H1 (cell line): ENCODE measurements around the gene OR13C9. TPM values are rescaled to one million over a fixed set of nuclear protein-coding genes. Genes with fewer than 3 reads are reported as not detected.

Experiments used
- CTCF ChIA-PET: fragments of 300-600 bp; sonication (Branson Sonifier 250); formaldehyde crosslinking; loops from one replicate; lab custom pipeline; 2021; ENCODE audit not compliant: partially characterized antibody; lab: Charles Lee
- POLR2A ChIA-PET: fragments of 300-600 bp; sonication (Branson Sonifier 250); formaldehyde crosslinking; loops from one replicate; lab custom pipeline; 2021; ENCODE audit warnings: inconsistent platforms; ENCODE audit not compliant: partially characterized antibody; lab: Charles Lee
- DNase-seq, 2 experiments: peaks; one replicate each; pipeline versions ENCODE4 v3.0.0 to v3.0.0-alpha.2; 2010 to 2022; ENCODE audit warnings: low spot score in 2 of 2, low read depth in 1 of 2, mixed read lengths in 1 of 2
- FAIRE-seq: peaks from 2 replicates; lab custom pipeline; 2011; peaks lifted over from hg19 to GRCh38; lab: Jason Lieb, UNC
- H2AFZ ChIP-seq: 2 replicates; pipeline ENCODE4 v1.8.1; 2012; ENCODE audit warnings: low read length, inconsistent platforms
- H2AK5ac ChIP-seq: 2 replicates; pipeline ENCODE4 v1.6.1; 2013; ENCODE audit warnings: low read depth, low read length
- H2BK120ac ChIP-seq: replicated peaks from 2 replicates; pipeline ENCODE3; 2013; ENCODE audit warnings: low read depth, low read length, inconsistent platforms
- H2BK12ac ChIP-seq: 2 replicates; pipeline ENCODE4 v1.6.1; 2013; ENCODE audit warnings: low read depth, low read length
- H2BK15ac ChIP-seq: 2 replicates; pipeline ENCODE4 v1.6.1; 2013; ENCODE audit warnings: low read length
- H2BK20ac ChIP-seq: 2 replicates; pipeline ENCODE4 v1.6.1; 2013; ENCODE audit warnings: low read length
- H2BK5ac ChIP-seq: 2 replicates; pipeline ENCODE4 v1.6.1; 2013; ENCODE audit warnings: low read depth, low read length
- H3K14ac ChIP-seq: 2 replicates; pipeline ENCODE4 v1.6.1; 2013; ENCODE audit warnings: inconsistent platforms; ENCODE audit not compliant: insufficient read length
- H3K18ac ChIP-seq: 2 replicates; pipeline ENCODE4 v1.6.1; 2013; ENCODE audit warnings: low read length; ENCODE audit errors: extremely low read depth
- H3K23ac ChIP-seq: 2 replicates; pipeline ENCODE4 v1.6.1; 2013; ENCODE audit warnings: inconsistent platforms; ENCODE audit not compliant: insufficient read length
- H3K23me2 ChIP-seq: 2 replicates; pipeline ENCODE4 v1.6.1; 2013; ENCODE audit warnings: low read depth, low read length
- H3K27ac ChIP-seq: 2 replicates; pipeline ENCODE4 v1.6.1; 2011; ENCODE audit warnings: low read depth, low read length, inconsistent platforms
- H3K27me3 ChIP-seq, 4 experiments: replicated peaks in 1 of 4; 1 replicate in 1 of 4; 2 replicates in 3 of 4; pipeline versions ENCODE4 v1.6.1 to v1.8.1; 2011 to 2013; ENCODE audit warnings: low read length in 3 of 4, mild to moderate bottlenecking in 3 of 4, inconsistent platforms in 2 of 4, mixed read lengths in 2 of 4, moderate library complexity in 1 of 4; ENCODE audit not compliant: control insufficient read depth in 3 of 4, insufficient read depth in 3 of 4; ENCODE audit errors: extremely low read depth in 1 of 4
- H3K36me3 ChIP-seq, 4 experiments: 2 replicates each; pipeline versions ENCODE4 v1.6.1 to v1.8.1; 2011 to 2013; ENCODE audit warnings: mild to moderate bottlenecking in 4 of 4, low read length in 3 of 4, moderate library complexity in 2 of 4, control low read depth in 1 of 4, inconsistent platforms in 1 of 4; ENCODE audit not compliant: insufficient read depth in 4 of 4, control insufficient read depth in 2 of 4
- H3K4ac ChIP-seq: replicated peaks from 2 replicates; pipeline ENCODE3; 2013; ENCODE audit warnings: low read length, low read depth, mixed read lengths, inconsistent platforms; ENCODE audit not compliant: insufficient read length
- H3K4me1 ChIP-seq, 4 experiments: replicated peaks in 1 of 4; 1 replicate in 1 of 4; 2 replicates in 3 of 4; pipeline versions ENCODE4 v1.6.1 to v1.8.1; 2011 to 2013; ENCODE audit warnings: low read length in 3 of 4, inconsistent platforms in 2 of 4, mixed read lengths in 1 of 4; ENCODE audit not compliant: insufficient read depth in 4 of 4, control insufficient read depth in 3 of 4
- H3K4me2 ChIP-seq, 2 experiments: 2 replicates each; pipeline versions ENCODE4 v1.6.1 to v1.8.1; 2011 to 2013; ENCODE audit warnings: low read depth in 2 of 2, low read length in 2 of 2, control low read depth in 1 of 2, inconsistent platforms in 1 of 2, mild to moderate bottlenecking in 1 of 2; ENCODE audit not compliant: insufficient read depth in 1 of 2
- H3K4me3 ChIP-seq, 4 experiments: fragments of 200-600, 300-600 bp in 1 of 4; sonication (generic), shearing (Covaris generic), sonication (Bioruptor Twin) in 1 of 4; 2 replicates each; pipeline versions ENCODE4 v1.5.1 to v1.8.1; 2011 to 2016; ENCODE audit warnings: low read length in 4 of 4, low read depth in 3 of 4, control low read depth in 2 of 4, inconsistent platforms in 2 of 4, mild to moderate bottlenecking in 2 of 4, mixed read lengths in 1 of 4, moderate library complexity in 1 of 4; ENCODE audit not compliant: insufficient read depth in 2 of 4; ENCODE audit errors: extremely low read depth in 1 of 4
- H3K56ac ChIP-seq: replicated peaks from 2 replicates; pipeline ENCODE3; 2013; ENCODE audit warnings: low read depth, mild to moderate bottlenecking, mixed read lengths, low read length, inconsistent platforms; ENCODE audit not compliant: insufficient read length
- H3K79me1 ChIP-seq: 2 replicates; pipeline ENCODE4 v1.6.1; 2013; ENCODE audit warnings: low read depth, low read length, control low read depth
- H3K79me2 ChIP-seq, 2 experiments: 2 replicates each; pipeline versions ENCODE4 v1.6.1 to v1.8.1; 2012 to 2013; ENCODE audit warnings: low read length in 2 of 2, mild to moderate bottlenecking in 2 of 2, inconsistent platforms in 1 of 2; ENCODE audit not compliant: insufficient read depth in 2 of 2, control insufficient read depth in 1 of 2
- H3K9ac ChIP-seq, 4 experiments: replicated peaks in 1 of 4; 1 replicate in 1 of 4; 2 replicates in 3 of 4; pipeline versions ENCODE4 v1.6.1 to v1.8.1; 2011 to 2013; ENCODE audit warnings: low read depth in 3 of 4, low read length in 3 of 4, control low read depth in 2 of 4, mild to moderate bottlenecking in 2 of 4, moderate library complexity in 2 of 4, inconsistent platforms in 1 of 4; ENCODE audit errors: extremely low read depth in 1 of 4
- H3K9me3 ChIP-seq, 2 experiments: 2 replicates each; pipeline versions ENCODE4 v1.6.1 to v1.8.1; 2012 to 2013; ENCODE audit warnings: mild to moderate bottlenecking in 2 of 2, moderate library complexity in 2 of 2, control low read depth in 1 of 2, inconsistent platforms in 1 of 2, low read depth in 1 of 2, low read length in 1 of 2, mixed read lengths in 1 of 2; ENCODE audit not compliant: insufficient read depth in 2 of 2
- H4K20me1 ChIP-seq, 2 experiments: replicated peaks in 1 of 2; 2 replicates each; pipeline versions ENCODE3 to v1.8.1; 2011 to 2013; ENCODE audit warnings: inconsistent platforms in 2 of 2, low read length in 2 of 2, mild to moderate bottlenecking in 1 of 2; ENCODE audit not compliant: insufficient read depth in 2 of 2, control insufficient read depth in 1 of 2
- H4K5ac ChIP-seq: 2 replicates; pipeline ENCODE4 v1.6.1; 2013; ENCODE audit warnings: low read length, low read depth, mixed read lengths, inconsistent platforms; ENCODE audit not compliant: insufficient read length
- H4K8ac ChIP-seq: 2 replicates; pipeline ENCODE4 v1.8.0; 2013; ENCODE audit warnings: mild to moderate bottlenecking, moderate library complexity, low read length, inconsistent platforms; ENCODE audit not compliant: insufficient read depth; ENCODE audit errors: extremely low read depth
- H4K91ac ChIP-seq: replicated peaks from 2 replicates; pipeline ENCODE3; 2013; ENCODE audit warnings: low read length, mixed read lengths, inconsistent platforms; ENCODE audit not compliant: insufficient read length
- ASH2L ChIP-seq: fragments of 200-600, 300-600 bp; sonication (generic); IDR thresholded peaks from one replicate; pipeline ENCODE4 v1.7.1; 2017; ENCODE audit warnings: low read length
- ATF2 ChIP-seq: IDR thresholded peaks from 2 replicates; pipeline ENCODE4 v1.6.1; 2012; ENCODE audit warnings: low read length, inconsistent platforms
- ATF3 ChIP-seq: IDR thresholded peaks from 2 replicates; pipeline ENCODE4 v1.6.1; 2011; ENCODE audit warnings: low read depth, mild to moderate bottlenecking, low read length; ENCODE audit not compliant: insufficient read depth
- CEBPB ChIP-seq: IDR thresholded peaks from 2 replicates; pipeline ENCODE4 v1.6.1; 2012; ENCODE audit warnings: low read depth, low read length
- CTCF ChIP-seq, 3 experiments: IDR thresholded peaks; 1 replicate in 2 of 3; 2 replicates in 1 of 3; pipeline versions ENCODE4 v1.5.1 to v1.6.1; 2011; ENCODE audit warnings: low read length in 3 of 3, mild to moderate bottlenecking in 3 of 3, inconsistent platforms in 2 of 3, low read depth in 1 of 3, moderate library complexity in 1 of 3; ENCODE audit not compliant: insufficient read depth in 1 of 3; ENCODE audit errors: control extremely low read depth in 1 of 3
- EZH2 ChIP-seq: fragments of 200-600 bp; sonication (generic); IDR thresholded peaks from 2 replicates; pipeline ENCODE4 v1.7.1; 2012; ENCODE audit warnings: low read depth, mild to moderate bottlenecking, moderate library complexity, low read length, inconsistent platforms; ENCODE audit not compliant: severe bottlenecking
- POLR2A ChIP-seq, 2 experiments: IDR thresholded peaks; 1 replicate in 1 of 2; 2 replicates in 1 of 2; pipeline ENCODE4 v1.6.1; 2011; ENCODE audit warnings: low read depth in 2 of 2, low read length in 2 of 2, mild to moderate bottlenecking in 2 of 2; ENCODE audit errors: control extremely low read depth in 1 of 2
- RBBP5 ChIP-seq: IDR thresholded peaks from 2 replicates; pipeline ENCODE4 v1.7.1; 2012; ENCODE audit warnings: low read depth, mild to moderate bottlenecking, inconsistent platforms, low read length, moderate library complexity, borderline replicate concordance
- TAF1 ChIP-seq: IDR thresholded peaks from 2 replicates; pipeline ENCODE4 v1.6.1; 2011; ENCODE audit warnings: mild to moderate bottlenecking, low read depth, low read length
- WGBS, 2 experiments: shearing (Covaris generic) in 1 of 2; methylation state at CpG; one replicate each; pipeline versions ENCODE4 v1.1.6 to v1.1.7; 2013 to 2015; ENCODE audit warnings: low lambda C conversion rate in 2 of 2, mixed read lengths in 2 of 2, inconsistent platforms in 1 of 2, low coverage in 1 of 2, missing lambda C conversion rate in 1 of 2; ENCODE audit not compliant: insufficient replicate concordance in 2 of 2, insufficient coverage in 1 of 2, insufficient read length in 1 of 2; ENCODE audit errors: extremely low coverage in 1 of 2, missing lambda C conversion rate in 1 of 2; 5-methylcytosine and 5-hydroxymethylcytosine counted together
- polyA plus RNA-seq, 7 experiments: library from polyadenylated mRNA; depleted of rRNA in 3 of 7; stranded (reverse) in 5 of 7; unstranded in 2 of 7; fragments of >200 nt in 5 of 7; fragments of 200-250 nt in 2 of 7; gene quantifications; 1 replicate in 5 of 7; 2 replicates in 1 of 7; 4 replicates in 1 of 7; pipeline versions ENCODE4 v1.2.1 to v1.2.3, GENCODE V29; 2011 to 2013; ENCODE audit warnings: missing spikeins in 2 of 7, mixed read lengths in 2 of 7
- total RNA-seq: library from RNA; stranded (reverse); fragmentation: NEBNext Ultra II Directional; extraction: Animal tissue kit (Norgen Biotek cat#: 25700); gene quantifications from 2 replicates; pipeline ENCODE4 v1.2.1, GENCODE V29; 2021
- TF ChIP-seq, protein P1 (sequence below): IDR thresholded peaks from 2 replicates; pipeline ENCODE4 v1.6.1; 2012; ENCODE audit warnings: inconsistent platforms

OR13C9 gene
- total and polyA plus RNA-seq, 2 of the 8 experiments (the other 6 are each of a cell fraction or from before 2014, with no cell fraction given): not detected

DNA sequence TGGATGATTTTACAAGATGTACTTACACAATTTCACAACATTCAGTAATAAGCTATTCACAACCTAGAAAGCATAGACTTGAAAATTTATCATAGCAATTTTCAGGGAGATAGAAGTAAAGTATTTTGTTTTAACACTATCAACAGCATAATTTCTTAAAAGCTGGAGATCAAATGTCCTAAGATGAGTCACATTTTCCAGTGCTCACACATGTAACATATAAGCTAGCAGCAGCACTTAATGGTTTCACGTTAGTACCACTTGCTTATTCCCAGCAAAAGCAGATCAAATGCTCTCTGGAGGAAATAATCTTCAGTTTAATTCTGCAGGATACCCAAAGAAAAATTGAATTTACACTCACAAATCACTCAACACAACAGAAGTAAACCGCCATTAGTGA, 42.5 kb downstream of the OR13C9 start:
- H4K8ac ChIP-seq: no peak overlapping the region
- DNase-seq (no peak), FAIRE-seq (no peak)
- no peak overlapping the region for H3K27ac ChIP-seq
- no peak overlapping the region for H3K23ac ChIP-seq
- no peak overlapping the region for H3K14ac ChIP-seq
- H2BK15ac ChIP-seq: no peak overlapping the region
- no peaks in the 10 kb centered on the region for H4K20me1 ChIP-seq
- no peaks in the 10 kb centered on the region for H3K36me3 ChIP-seq
- H3K4me2 ChIP-seq: no peak overlapping the region
- no peak overlapping the region for H4K5ac ChIP-seq
- no peaks in the 10 kb centered on the region for H3K79me2 ChIP-seq
- no peaks in the 10 kb centered on the region for H3K9me3 ChIP-seq
- WGBS, 2 experiments: 93% methylated on average over 2 of the region's 2 CpGs; no CpG with 5 or more reads in 1 of the 2 experiments
- no peaks in the 10 kb centered on the region for H3K23me2 ChIP-seq
- H3K27me3 ChIP-seq: no peaks in the 10 kb centered on the region
- no peak overlapping the region for H3K9ac ChIP-seq
- no peak overlapping the region for H2BK5ac ChIP-seq
- no peak overlapping the region for H3K4ac ChIP-seq
- H2BK12ac ChIP-seq: no peak overlapping the region
- no peak overlapping the region for H2BK120ac ChIP-seq
- H3K4me3 ChIP-seq: no peak overlapping the region
- H3K18ac ChIP-seq: no peak overlapping the region
- no peaks in the 10 kb centered on the region for H3K4me1 ChIP-seq
- H2AFZ ChIP-seq: no peak overlapping the region
- H4K91ac ChIP-seq: no peak overlapping the region
- H2BK20ac ChIP-seq: no peak overlapping the region
- no peak overlapping the region for H2AK5ac ChIP-seq
- POLR2A ChIA-PET: no interaction called here
- no peaks in the 10 kb centered on the region for H3K79me1 ChIP-seq
- no peak overlapping the region for H3K56ac ChIP-seq
- CTCF ChIA-PET: no interaction called here
- no peak for TF ChIP-seq CTCF (IDR thresholded peaks at IDR 0.05; ENCODE audit: control extremely low read depth in 1 of 3, insufficient read depth in 1 of 3, low read depth in 1 of 3, low read length in 3 of 3)
- no peak for TF ChIP-seq CEBPB
- TF ChIP-seq POLR2A (IDR thresholded peaks at IDR 0.05; ENCODE audit: control extremely low read depth in 1 of 2, low read depth in 2 of 2, low read length in 2 of 2): no peak
- no peak for TF ChIP-seq TAF1
- TF ChIP-seq RBBP5: no peak
- TF ChIP-seq, protein P1, sequence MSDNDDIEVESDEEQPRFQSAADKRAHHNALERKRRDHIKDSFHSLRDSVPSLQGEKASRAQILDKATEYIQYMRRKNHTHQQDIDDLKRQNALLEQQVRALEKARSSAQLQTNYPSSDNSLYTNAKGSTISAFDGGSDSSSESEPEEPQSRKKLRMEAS: no peak
- TF ChIP-seq EZH2: no peak
- no peak for TF ChIP-seq ASH2L
- no peak for TF ChIP-seq ATF2
- no peak for TF ChIP-seq ATF3
